GM18907 (cell line): Measurements from ENCODE around the gene BCL10.
"Not testable (repeated sequence)": the region's sequence is repeated elsewhere in the genome, so short reads cannot be mapped to it uniquely, and the experiment has no call there.

Source experiments
- ATAC-seq: cut with Tn5 transposase; IDR thresholded peaks from one replicate; pipeline ENCODE4 v1.9.1; 2021; ENCODE audit warnings: mild to moderate bottlenecking, moderate library complexity; ENCODE audit not compliant: unreplicated experiment

Gene BCL10

GRCh38 chr1:85268801-85269585 lies 7.4 kb downstream of the BCL10 start:
- no peak for ATAC-seq

- no peak for ATAC-seq
These were observed 9.1 kb downstream of the BCL10 start for GRCh38 chr1:85267313-85267712.

GRCh38 chr1:85264150-85264549 lies 12.3 kb downstream of the BCL10 start:
- ATAC-seq, result no peak

- no peak for ATAC-seq
These were observed 13.4 kb downstream of the BCL10 start for GRCh38 chr1:85262985-85263384.

- no peak for ATAC-seq
These were observed 16.5 kb downstream of the BCL10 start for GRCh38 chr1:85259912-85260274.

GRCh38 chr1:85259118-85259911 lies 17.1 kb downstream of the BCL10 start, which contains the start of gene C1orf52:
TSS of gene C1orf52 (minus strand) at chr1:85259662. CDS start at chr1:85259633, 29 bp downstream.
- peak; percentile 97 for ATAC-seq

- no peak for ATAC-seq
These were observed 17.8 kb downstream of the BCL10 start for GRCh38 chr1:85258536-85259117.

GRCh38 chr1:85249042-85249441 lies 27.4 kb downstream of the BCL10 start:
- ATAC-seq, result not testable (repeated sequence)

GRCh38 chr1:85245891-85246290 lies 30.5 kb downstream of the BCL10 start:
- ATAC-seq, result no peak

GRCh38 chr1:85245456-85245855 lies 31.0 kb downstream of the BCL10 start:
- ATAC-seq, result no peak

GRCh38 chr1:85244271-85245061 lies 32.0 kb downstream of the BCL10 start:
- ATAC-seq, result no peak

- no peak for ATAC-seq
These were observed 33.1 kb downstream of the BCL10 start for GRCh38 chr1:85243372-85243771.

GRCh38 chr1:85240643-85241042 lies 35.8 kb downstream of the BCL10 start:
- no peak for ATAC-seq

- ATAC-seq, result peak; percentile 71
These were observed 36.2 kb downstream of the BCL10 start for GRCh38 chr1:85240174-85240601.

GRCh38 chr1:85237613-85238012 lies 38.8 kb downstream of the BCL10 start:
- ATAC-seq, result no peak

GRCh38 chr1:85230305-85230977 lies 46.0 kb downstream of the BCL10 start:
- ATAC-seq, result no peak

GRCh38 chr1:85229574-85230097 lies 46.8 kb downstream of the BCL10 start:
- ATAC-seq, result no peak

- ATAC-seq, result no peak
These were observed 47.5 kb downstream of the BCL10 start for GRCh38 chr1:85228972-85229371.

- no peak for ATAC-seq
These were observed 50.6 kb downstream of the BCL10 start for GRCh38 chr1:85225624-85226380.
